Mucosa of descending colon (tissue), 3 donors: ENCODE measurements around the gene EIF2A. TPM values are rescaled to one million over a fixed set of nuclear protein-coding genes. Genes with fewer than 3 reads are reported as not detected.

Experiments used
- ATAC-seq: fragments of 200-7000 bp; cut with Tn5 transposase; one replicate; pipeline ENCODE4 v1.9.1; 2020; ENCODE audit warnings: mild to moderate bottlenecking, moderate library complexity
- DNase-seq, 3 donors: peaks; one replicate each; pipeline ENCODE4 v3.0.0-alpha.2; 2020
- H3K36me3 ChIP-seq: fragments of 200-600 bp; one replicate; pipeline ENCODE4 v1.8.0; 2021; ENCODE audit warnings: low read depth, mild to moderate bottlenecking
- H3K4me1 ChIP-seq: fragments of 200-600 bp; one replicate; pipeline ENCODE4 v1.8.0; 2021; ENCODE audit warnings: low read depth, mild to moderate bottlenecking
- H3K4me3 ChIP-seq: fragments of 200-600 bp; one replicate; pipeline ENCODE4 v1.8.0; 2021; ENCODE audit warnings: mild to moderate bottlenecking
- H3K9me3 ChIP-seq: fragments of 200-600 bp; one replicate; pipeline ENCODE4 v1.8.0; 2021; ENCODE audit warnings: mild to moderate bottlenecking
- intact Hi-C, 2 donors: fragments of 100-400 bp; cut with DNase I in 1 of 2; cut with micrococcal nuclease in 1 of 2; formaldehyde crosslinking; loops; one replicate each; pipeline versions ENCODE4 v1.11.0 to v1.11.1; 2022; cut with DNase I, micrococcal nuclease
- total RNA-seq, 3 donors: library from RNA; stranded (reverse); fragmentation: NEBNext Ultra II Directional in 2 of 3; extraction: Animal tissue kit (Norgen Biotek cat#: 25700) in 2 of 3; gene quantifications; one replicate each; pipeline versions ENCODE4 v1.2.1 to v1.2.4, GENCODE V29; 2021 to 2023
- TF ChIP-seq, protein P1 (sequence below): fragments of 200-600 bp; IDR thresholded peaks from one replicate; pipeline ENCODE4 v1.8.0; 2022; ENCODE audit warnings: antibody characterized with exemption, mild to moderate bottlenecking
- donor health status: DM: no; HTN: no; CAD: no; lungs with moderate emphysema.
- donor health status: DM: no; HTN: no; CAD: no.
- donor health status: DM: no; HTN: yes; CAD: no.

EIF2A gene
- total RNA-seq, 3 donors from 2014 or later: 67.4 to 78.9 (median 74.1) TPM

DNA sequence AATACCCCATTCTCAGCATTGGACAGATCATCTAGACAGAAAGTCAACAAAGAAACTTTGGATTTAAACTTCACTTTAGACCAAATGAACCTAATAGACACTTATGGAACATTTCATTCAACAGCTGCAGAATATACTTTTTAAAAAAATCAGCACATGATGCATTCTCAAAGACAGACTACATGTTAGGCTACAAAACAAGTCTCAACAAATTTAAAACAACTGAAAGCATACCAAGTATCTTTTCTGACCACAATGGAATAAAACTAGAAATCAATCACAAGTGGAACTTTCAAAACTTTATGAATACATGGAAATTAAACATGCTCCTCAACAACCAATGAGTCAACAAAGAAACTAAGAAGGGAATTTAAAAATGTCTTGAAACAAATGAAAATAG is 38.2 kb upstream of the EIF2A start:
- intact Hi-C loops: no loop called here
- no peak overlapping the region for H3K4me3 ChIP-seq
- H3K9me3 ChIP-seq: no peaks in the 10 kb centered on the region
- ATAC-seq: no peak
- DNase-seq: no peak
- H3K4me1 ChIP-seq: no peaks in the 10 kb centered on the region
- no peaks in the 10 kb centered on the region for H3K36me3 ChIP-seq
- TF ChIP-seq, protein P1, sequence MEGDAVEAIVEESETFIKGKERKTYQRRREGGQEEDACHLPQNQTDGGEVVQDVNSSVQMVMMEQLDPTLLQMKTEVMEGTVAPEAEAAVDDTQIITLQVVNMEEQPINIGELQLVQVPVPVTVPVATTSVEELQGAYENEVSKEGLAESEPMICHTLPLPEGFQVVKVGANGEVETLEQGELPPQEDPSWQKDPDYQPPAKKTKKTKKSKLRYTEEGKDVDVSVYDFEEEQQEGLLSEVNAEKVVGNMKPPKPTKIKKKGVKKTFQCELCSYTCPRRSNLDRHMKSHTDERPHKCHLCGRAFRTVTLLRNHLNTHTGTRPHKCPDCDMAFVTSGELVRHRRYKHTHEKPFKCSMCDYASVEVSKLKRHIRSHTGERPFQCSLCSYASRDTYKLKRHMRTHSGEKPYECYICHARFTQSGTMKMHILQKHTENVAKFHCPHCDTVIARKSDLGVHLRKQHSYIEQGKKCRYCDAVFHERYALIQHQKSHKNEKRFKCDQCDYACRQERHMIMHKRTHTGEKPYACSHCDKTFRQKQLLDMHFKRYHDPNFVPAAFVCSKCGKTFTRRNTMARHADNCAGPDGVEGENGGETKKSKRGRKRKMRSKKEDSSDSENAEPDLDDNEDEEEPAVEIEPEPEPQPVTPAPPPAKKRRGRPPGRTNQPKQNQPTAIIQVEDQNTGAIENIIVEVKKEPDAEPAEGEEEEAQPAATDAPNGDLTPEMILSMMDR: no peak

DNA sequence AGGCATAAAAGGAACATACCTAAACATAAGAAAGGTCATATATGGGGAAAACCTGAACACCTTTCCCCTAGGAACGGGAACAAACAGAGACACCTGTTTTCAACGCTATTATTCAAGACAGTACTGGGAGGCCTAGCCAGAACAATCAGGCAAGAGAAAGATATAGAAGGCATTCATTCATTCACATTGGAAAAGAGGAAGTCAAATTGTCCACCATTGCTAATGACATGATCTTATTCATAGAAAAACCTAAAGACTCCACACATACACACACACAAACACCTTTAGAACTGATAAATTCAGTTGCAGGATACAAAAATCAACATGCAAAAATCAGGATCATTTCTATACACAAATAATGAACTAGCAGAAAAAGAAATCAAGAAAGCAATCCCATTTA is 36.8 kb upstream of the EIF2A start:
- Histone ChIP-seq H3K4me1 (no peaks in the 10 kb centered on the region), H3K9me3 (no peaks in the 10 kb centered on the region), H3K4me3 (no peak overlapping the region), H3K36me3 (no peaks in the 10 kb centered on the region)
- TF ChIP-seq, protein P1: no peak
- ATAC-seq: no peak
- intact Hi-C loops: no loop called here
- DNase-seq: no peak

- intact Hi-C loops: no loop called here
- H3K4me1 ChIP-seq: no peaks in the 10 kb centered on the region
- H3K9me3 ChIP-seq: no peaks in the 10 kb centered on the region
- TF ChIP-seq, protein P1: no peak
- H3K36me3 ChIP-seq: no peaks in the 10 kb centered on the region
- no peak overlapping the region for H3K4me3 ChIP-seq
- DNase-seq (no peak), ATAC-seq (no peak)
Observed at GRCh38 chr3:150511122-150511821, 35.3 kb upstream of the EIF2A start.

- TF ChIP-seq, protein P1: no peak
Observed at GRCh38 chr3:150515210-150515609, 31.4 kb upstream of the EIF2A start.

DNA sequence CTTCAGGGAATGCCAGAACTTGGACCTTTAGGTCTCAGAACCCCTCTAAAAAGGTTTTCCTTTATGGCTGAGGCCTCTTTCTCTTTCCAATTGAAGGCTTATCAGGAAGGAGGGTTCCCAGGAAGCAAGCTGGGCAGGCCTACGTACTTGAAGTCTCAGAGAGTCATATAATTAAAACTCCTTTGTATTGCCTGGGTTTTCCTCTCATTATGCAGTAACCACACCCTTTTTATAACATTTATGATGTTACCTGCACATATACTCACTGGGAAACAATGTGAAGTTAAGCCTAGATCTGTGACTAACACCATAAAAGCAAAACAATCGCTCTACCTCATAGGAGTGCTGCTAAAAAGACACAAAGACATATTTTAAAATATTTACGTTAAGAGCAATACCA is 27.6 kb upstream of the EIF2A start:
- DNase-seq: peak in 1 of 3 donors; percentile 61
- H3K9me3 ChIP-seq: no peaks in the 10 kb centered on the region
- H3K4me1 ChIP-seq: peaks cover 6% of the 10 kb centered on the region
- intact Hi-C loops: no loop called here
- H3K36me3 ChIP-seq: no peaks in the 10 kb centered on the region
- H3K4me3 ChIP-seq: no peak overlapping the region
- ATAC-seq: peak; percentile 98
- TF ChIP-seq, protein P1: no peak

More at GRCh38 chr3:150515210-150515609, 31.4 kb upstream of the EIF2A start:
- no peak overlapping the region for H3K4me3 ChIP-seq
- H3K4me1 ChIP-seq: peaks cover 6% of the 10 kb centered on the region
- intact Hi-C loops: no loop called here
- no peak for DNase-seq
- H3K36me3 ChIP-seq: no peaks in the 10 kb centered on the region
- H3K9me3 ChIP-seq: no peaks in the 10 kb centered on the region
- no peak for ATAC-seq
